HCT116 (cell line): Measurements from ENCODE around the gene ZNF207. TPM values are rescaled to one million over a fixed set of nuclear protein-coding genes. Genes with fewer than 3 reads are reported as not detected.

Source experiments
- ATAC-seq: fragments of 200-7000 bp; cut with Tn5 transposase; 2 replicates; pipeline ENCODE4 v1.9.1; 2020; ENCODE audit warnings: mild to moderate bottlenecking, moderate library complexity
- BruUV-seq: library from RNA; stranded (reverse); fragments of 400-500 nt; replicated peaks from 2 replicates; lab custom pipeline; 2021; lab: Mats Ljungman, UMichigan
- CTCF ChIA-PET: fragments of 300-600 bp; sonication (Branson Sonifier 250); formaldehyde crosslinking; loops from one replicate; lab custom pipeline; 2021; ENCODE audit warnings: antibody characterized with exemption; lab: Charles Lee
- POLR2A ChIA-PET: fragments of 300-600, 350-600 bp; sonication (Branson Sonifier 250); formaldehyde crosslinking; loops from one replicate; lab custom pipeline; 2021; ENCODE audit warnings: antibody characterized with exemption; lab: Charles Lee
- RAD21 ChIA-PET, 2 experiments: fragments of 300-600 bp; sonication (Branson Sonifier 250); formaldehyde crosslinking; loops; one replicate each; lab custom pipeline; 2023; ENCODE audit warnings: low total read pairs in 2 of 2; ENCODE audit not compliant: uncharacterized antibody in 2 of 2, unreplicated experiment in 2 of 2, low non-redundant PET in 1 of 2; lab: Charles Lee
- DNase-seq: peaks from one replicate; pipeline ENCODE4 v3.0.0-alpha.2; 2010; ENCODE audit warnings: low read depth, low spot score
- H2AFZ ChIP-seq: fragments of 200-600 bp; shearing (Covaris generic), sonication (generic); 2 replicates; pipeline ENCODE4 v1.6.1; 2017; ENCODE audit warnings: low read depth, mixed run types, mixed read lengths, antibody characterized with exemption, low read length; ENCODE audit not compliant: poor library complexity, severe bottlenecking
- H3K27ac ChIP-seq: 2 replicates; pipeline ENCODE4 v1.5.1; 2012; ENCODE audit warnings: low read depth, low read length
- H3K27me3 ChIP-seq: fragments of 200-600 bp; sonication (generic); 2 replicates; pipeline ENCODE4 v1.6.1; 2016; ENCODE audit warnings: mixed run types, low read length, mixed read lengths; ENCODE audit not compliant: insufficient read depth
- H3K36me3 ChIP-seq, 2 experiments: fragments of 200-500 bp in 1 of 2; fragments of 200-600 bp in 1 of 2; sonication (Bioruptor generic) in 1 of 2; sonication (generic) in 1 of 2; 2 replicates each; pipeline versions ENCODE4 v1.5.1 to v1.6.1; 2014 to 2016; ENCODE audit warnings: low read length in 2 of 2, inconsistent platforms in 1 of 2, mixed read lengths in 1 of 2, mixed run types in 1 of 2; ENCODE audit not compliant: insufficient read depth in 2 of 2, control insufficient read depth in 1 of 2
- H3K4me1 ChIP-seq, 2 experiments: fragments of 200-600 bp in 1 of 2; sonication (generic) in 1 of 2; 2 replicates each; pipeline versions ENCODE4 v1.5.1 to v1.6.1; 2012 to 2017; ENCODE audit warnings: low read length in 2 of 2, inconsistent platforms in 1 of 2, mild to moderate bottlenecking in 1 of 2, mixed read lengths in 1 of 2, mixed run types in 1 of 2, moderate library complexity in 1 of 2; ENCODE audit not compliant: insufficient read depth in 2 of 2, control insufficient read depth in 1 of 2
- H3K4me2 ChIP-seq: fragments of 200-600 bp; sonication (generic); 2 replicates; pipeline ENCODE4 v1.6.1; 2017; ENCODE audit warnings: mixed run types, low read length, mixed read lengths
- H3K4me3 ChIP-seq, 2 experiments: fragments of 200-600 bp in 1 of 2; sonication (generic) in 1 of 2; replicated peaks in 1 of 2; 2 replicates each; pipeline ENCODE4 v1.5.1; 2011 to 2016; ENCODE audit warnings: low read length in 2 of 2, control low read depth in 1 of 2, low read depth in 1 of 2, mild to moderate bottlenecking in 1 of 2, mixed read lengths in 1 of 2, mixed run types in 1 of 2
- H3K79me2 ChIP-seq: fragments of 200-600 bp; sonication (generic); 2 replicates; pipeline ENCODE4 v1.6.1; 2017; ENCODE audit warnings: mild to moderate bottlenecking, mixed run types, low read length, moderate library complexity, mixed read lengths; ENCODE audit not compliant: insufficient read depth
- H3K9ac ChIP-seq: fragments of 200-600 bp; sonication (generic); 2 replicates; pipeline ENCODE4 v1.6.1; 2016; ENCODE audit warnings: low read length, mixed read lengths
- H3K9me2 ChIP-seq: fragments of 200-600 bp; sonication (generic), shearing (Covaris generic); 2 replicates; pipeline ENCODE4 v1.6.1; 2017; ENCODE audit warnings: mixed run types, mild to moderate bottlenecking, moderate library complexity; ENCODE audit not compliant: insufficient read depth
- H3K9me3 ChIP-seq, 2 experiments: fragments of 200-500 bp in 1 of 2; fragments of 200-600 bp in 1 of 2; sonication (Bioruptor generic) in 1 of 2; sonication (generic) in 1 of 2; 2 replicates each; pipeline ENCODE4 v1.6.1; 2014 to 2017; ENCODE audit warnings: low read length in 2 of 2, mixed read lengths in 2 of 2, inconsistent platforms in 1 of 2, low read depth in 1 of 2, mild to moderate bottlenecking in 1 of 2, mixed run types in 1 of 2, moderate library complexity in 1 of 2; ENCODE audit not compliant: control insufficient read depth in 1 of 2, insufficient read depth in 1 of 2
- H4K20me1 ChIP-seq: fragments of 200-600 bp; sonication (generic), shearing (Covaris generic); 2 replicates; pipeline ENCODE4 v1.6.1; 2017; ENCODE audit warnings: mixed run types, mild to moderate bottlenecking, moderate library complexity; ENCODE audit not compliant: insufficient read depth
- ATF3 ChIP-seq: IDR thresholded peaks from 2 replicates; pipeline ENCODE4 v1.6.1; 2012
- CEBPB ChIP-seq: IDR thresholded peaks from 2 replicates; pipeline ENCODE4 v1.6.1; 2012; ENCODE audit warnings: low read depth
- CTCF ChIP-seq, 3 experiments: fragments of 200-600 bp in 1 of 3; sonication (generic) in 1 of 3; IDR thresholded peaks in 2 of 3; conservative IDR thresholded peaks in 1 of 3; 2 replicates each; pipeline ENCODE4 v1.5.1; 2012 to 2017; ENCODE audit warnings: low read depth in 2 of 3, low read length in 2 of 3, antibody characterized with exemption in 1 of 3, borderline replicate concordance in 1 of 3, control low read depth in 1 of 3, mild to moderate bottlenecking in 1 of 3, mixed read lengths in 1 of 3, mixed run types in 1 of 3, moderate library complexity in 1 of 3; ENCODE audit not compliant: insufficient read depth in 1 of 3
- EGR1 ChIP-seq: IDR thresholded peaks from 2 replicates; pipeline ENCODE4 v1.6.1; 2012; ENCODE audit warnings: low read depth
- ELF1 ChIP-seq: IDR thresholded peaks from 2 replicates; pipeline ENCODE4 v1.6.1; 2012; ENCODE audit warnings: low read depth, borderline replicate concordance
- FOSL1 ChIP-seq: IDR thresholded peaks from 2 replicates; pipeline ENCODE4 v1.6.1; 2012; ENCODE audit warnings: low read depth
- JUND ChIP-seq: IDR thresholded peaks from 2 replicates; pipeline ENCODE4 v1.6.1; 2012
- MAX ChIP-seq: IDR thresholded peaks from 2 replicates; pipeline ENCODE4 v1.6.1; 2012
- POLR2A ChIP-seq: IDR thresholded peaks from 2 replicates; pipeline ENCODE4 v1.7.0; 2011; ENCODE audit warnings: borderline replicate concordance; ENCODE audit not compliant: insufficient read depth, insufficient read length; ENCODE audit errors: extremely low read depth
- POLR2AphosphoS5 ChIP-seq: IDR thresholded peaks from 2 replicates; pipeline ENCODE4 v1.6.1; 2011; ENCODE audit warnings: mild to moderate bottlenecking, low read depth, low read length, moderate library complexity
- RAD21 ChIP-seq: IDR thresholded peaks from 2 replicates; pipeline ENCODE4 v1.6.1; 2012; ENCODE audit warnings: low read depth, mild to moderate bottlenecking
- SIN3A ChIP-seq: IDR thresholded peaks from 2 replicates; pipeline ENCODE4 v1.6.1; 2012; ENCODE audit warnings: low read depth
- SP1 ChIP-seq: IDR thresholded peaks from 2 replicates; pipeline ENCODE4 v1.6.1; 2012; ENCODE audit warnings: low read depth
- SRF ChIP-seq: IDR thresholded peaks from 2 replicates; pipeline ENCODE4 v1.6.1; 2012; ENCODE audit warnings: low read depth
- TCF7L2 ChIP-seq: IDR thresholded peaks from 2 replicates; pipeline ENCODE4 v1.7.0; 2011; ENCODE audit warnings: borderline replicate concordance, inconsistent platforms; ENCODE audit not compliant: insufficient read depth, insufficient read length; ENCODE audit errors: extremely low read depth
- YY1 ChIP-seq: IDR thresholded peaks from 2 replicates; pipeline ENCODE4 v1.6.1; 2011; ENCODE audit warnings: low read length, low read depth, moderate library complexity, mild to moderate bottlenecking; ENCODE audit not compliant: insufficient replicate concordance; ENCODE audit errors: extremely low read depth
- ZBTB33 ChIP-seq: IDR thresholded peaks from 2 replicates; pipeline ENCODE4 v1.6.1; 2011; ENCODE audit warnings: mild to moderate bottlenecking, low read length, moderate library complexity; ENCODE audit not compliant: insufficient replicate concordance; ENCODE audit errors: extremely low read depth
- ZNF274 ChIP-seq: fragments of 200-500 bp; sonication (Bioruptor generic); IDR thresholded peaks from 2 replicates; pipeline ENCODE4 v1.6.1; 2014; ENCODE audit warnings: mild to moderate bottlenecking, low read depth, low read length, inconsistent platforms
- intact Hi-C: fragments of 100-400 bp; cut with micrococcal nuclease; formaldehyde crosslinking; loops from 2 replicates; pipeline ENCODE4 v1.10.0; 2022
- total RNA-seq: library from RNA; stranded (reverse); gene quantifications from one replicate; pipeline ENCODE4 v1.2.1, GENCODE V29; 2021; ENCODE audit not compliant: unreplicated experiment

Gene ZNF207
- total RNA-seq, 1 experiment from 2014 or later = 181 TPM

GRCh38 chr17:32388613-32389459 lies 38.9 kb downstream of the ZNF207 start (continued):
- no peak for TF ChIP-seq CTCF (IDR thresholded peaks at IDR 0.05 in 2 of 3, conservative IDR thresholded peaks at IDR 0.05 in 1 of 3; ENCODE audit: borderline replicate concordance in 1 of 3, insufficient read depth in 1 of 3, low read depth in 2 of 3, low read length in 2 of 3)
- TF ChIP-seq CEBPB = no peak
- no peak for TF ChIP-seq MAX
- no peak for TF ChIP-seq POLR2A
- no peak for TF ChIP-seq ELF1
- TF ChIP-seq FOSL1 = no peak
- TF ChIP-seq JUND = no peak
- no peak for TF ChIP-seq RAD21

DNA sequence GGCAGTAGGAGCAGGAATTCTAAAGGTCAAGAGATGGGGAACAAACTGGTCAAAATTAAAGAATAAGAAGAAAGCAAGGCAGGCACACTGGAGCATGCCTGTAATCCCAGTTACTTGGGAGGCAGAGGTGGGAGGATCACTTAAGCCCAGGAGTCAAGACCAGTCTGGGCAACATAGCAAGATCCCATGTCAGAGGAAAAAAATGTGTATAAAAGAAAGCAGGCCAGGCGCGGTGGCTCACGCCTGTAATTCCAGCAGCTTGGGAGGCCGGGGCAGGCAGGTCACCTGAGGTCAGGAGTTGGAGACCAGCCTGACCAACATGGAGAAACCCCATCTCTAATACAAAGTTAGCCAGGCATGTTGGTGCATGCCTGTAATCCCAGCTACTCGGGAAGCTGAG lies 43.9 kb downstream of the ZNF207 start:
- ATAC-seq (no peak), DNase-seq (no peak)
- H3K9me3 ChIP-seq = no peaks in the 10 kb centered on the region
- no peaks in the 10 kb centered on the region for H4K20me1 ChIP-seq
- H3K27ac ChIP-seq = no peak overlapping the region
- RAD21 ChIA-PET = no interaction called here
- H3K4me2 ChIP-seq = no peak overlapping the region
- H3K9me2 ChIP-seq = no peaks in the 10 kb centered on the region
- intact Hi-C loops = no loop called here
- no peaks in the 10 kb centered on the region for H3K79me2 ChIP-seq
- POLR2A ChIA-PET = no interaction called here
- no TSS peak for BruUV-seq
- CTCF ChIA-PET = no interaction called here
- H3K4me3 ChIP-seq = no peak overlapping the region
- no peak overlapping the region for H3K9ac ChIP-seq
- H2AFZ ChIP-seq = no peak overlapping the region
- H3K36me3 ChIP-seq = no peaks in the 10 kb centered on the region; a peak in 1 of 4 replicates
- H3K4me1 ChIP-seq = 0 out of 4 replicates have a peak, but pooled peaks cover 0 to 3% of the 10 kb centered on the region in 2 experiments
- H3K27me3 ChIP-seq = no peaks in the 10 kb centered on the region
- TF ChIP-seq FOSL1 (no peak), POLR2AphosphoS5 (no peak), SIN3A (no peak), EGR1 (no peak), ZNF274 (no peak), SRF (no peak), ATF3 (no peak), ZBTB33 (no peak), SP1 (no peak), TCF7L2 (no peak), JUND (no peak), MAX (no peak), CEBPB (no peak), YY1 (no peak)
